ENCODE results near the gene GMEB2.
A peak's percentile ranks its signal among the peaks of the same experiment; 100 is the strongest.

Gene GMEB2

DNA sequence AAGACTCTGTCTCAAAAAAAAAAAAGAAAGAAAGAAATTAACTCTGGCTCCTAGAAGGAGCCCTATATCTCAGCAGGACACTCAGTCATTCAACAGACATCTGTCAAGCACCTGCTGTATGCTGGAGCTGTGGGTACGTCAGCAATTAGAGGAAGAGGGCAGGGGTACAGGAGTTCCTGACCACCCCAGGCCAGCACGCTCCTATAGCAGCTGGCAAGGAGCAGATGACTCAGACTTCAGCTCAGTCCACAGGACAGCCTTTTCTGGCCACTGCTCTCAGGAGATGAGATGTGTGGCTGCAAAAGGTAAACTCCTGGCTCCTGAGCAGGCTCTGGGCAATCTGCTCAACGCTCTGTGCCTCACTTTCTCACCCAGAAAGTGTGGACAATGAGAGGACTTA, 29.6 kb upstream of the GMEB2 start:
- Histone ChIP-seq H3K9ac (ENCODE audit: low read length) (no peak overlapping the region), H3K36me3 (ENCODE audit: control insufficient read depth in 1 of 2, insufficient read depth in 2 of 2, low read length in 2 of 2) (peaks cover 6 to 8% of the 10 kb centered on the region in 2 experiments)

DNA sequence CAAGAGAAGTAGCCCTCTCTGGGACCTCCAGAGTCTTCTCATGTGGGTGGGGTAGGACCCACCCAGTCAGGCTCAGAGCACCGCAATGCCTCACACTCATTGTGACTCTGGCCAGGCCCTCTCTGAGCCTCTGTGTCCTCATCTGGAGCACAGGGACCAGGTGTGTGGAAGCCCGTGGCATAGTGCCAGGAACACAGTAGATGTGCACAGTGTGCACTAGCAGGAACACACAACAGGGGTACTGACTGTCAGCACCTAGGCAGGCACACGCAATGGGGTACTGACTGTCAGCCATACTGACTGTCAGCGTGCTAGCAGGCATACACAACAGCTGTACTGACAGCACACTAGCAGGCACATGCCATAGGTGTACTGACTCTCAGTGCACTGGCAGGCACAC, 28.3 kb upstream of the GMEB2 start:
- H3K27me3 ChIP-seq (ENCODE audit: insufficient read depth, low read length) = peaks cover 11% of the 10 kb centered on the region
- WGBS (ENCODE audit: extremely low coverage, insufficient coverage, insufficient read length) = no CpG with 5 or more reads among the region's 4 CpGs

More for the DNA sequence above, 29.6 kb upstream of the GMEB2 start:
- no CpG with 5 or more reads among the region's 3 CpGs for WGBS (ENCODE audit: extremely low coverage, insufficient coverage, insufficient read length)
- Histone ChIP-seq H3K18ac (ENCODE audit: low read length) (no peak overlapping the region), H2BK120ac (ENCODE audit: insufficient read depth, low read length, poor library complexity) (no peak overlapping the region), H3K4ac (ENCODE audit: low read depth, low read length) (no peak overlapping the region), H3K79me1 (ENCODE audit: low read length) (peaks cover 10% of the 10 kb centered on the region), H3K4me2 (ENCODE audit: low read length) (no peak overlapping the region), H3K27me3 (ENCODE audit: insufficient read depth, low read length) (peaks cover 11% of the 10 kb centered on the region), H3K23ac (ENCODE audit: low read length) (no peak overlapping the region), H4K91ac (ENCODE audit: low read depth, low read length) (no peak overlapping the region), H3K4me3 (ENCODE audit: low read depth, low read length) (no peak overlapping the region), H3K9me3 (ENCODE audit: insufficient read depth, low read depth, low read length) (no peaks in the 10 kb centered on the region), H2AK5ac (ENCODE audit: low read length) (no peak overlapping the region), H3K27ac (ENCODE audit: low read depth, low read length) (no peak overlapping the region), H2BK12ac (ENCODE audit: low read length) (no peak overlapping the region), H4K12ac (ENCODE audit: low read depth, low read length) (no peak overlapping the region), H3K4me1 (ENCODE audit: control insufficient read depth in 1 of 2, insufficient read depth in 2 of 2, low read length in 2 of 2) (peaks cover 18 to 33% of the 10 kb centered on the region in 2 experiments), H4K8ac (ENCODE audit: low read depth, low read length) (no peak overlapping the region), H2BK5ac (ENCODE audit: low read depth, low read length, poor library complexity) (no peak overlapping the region), H2AFZ (ENCODE audit: insufficient read depth, low read length, poor library complexity) (no peak overlapping the region), H3K79me2 (ENCODE audit: control insufficient read depth, insufficient read depth, low read length, poor library complexity) (peaks cover 4% of the 10 kb centered on the region), H3K14ac (ENCODE audit: low read length) (no peak overlapping the region)
- no peak for DNase-seq

DNA sequence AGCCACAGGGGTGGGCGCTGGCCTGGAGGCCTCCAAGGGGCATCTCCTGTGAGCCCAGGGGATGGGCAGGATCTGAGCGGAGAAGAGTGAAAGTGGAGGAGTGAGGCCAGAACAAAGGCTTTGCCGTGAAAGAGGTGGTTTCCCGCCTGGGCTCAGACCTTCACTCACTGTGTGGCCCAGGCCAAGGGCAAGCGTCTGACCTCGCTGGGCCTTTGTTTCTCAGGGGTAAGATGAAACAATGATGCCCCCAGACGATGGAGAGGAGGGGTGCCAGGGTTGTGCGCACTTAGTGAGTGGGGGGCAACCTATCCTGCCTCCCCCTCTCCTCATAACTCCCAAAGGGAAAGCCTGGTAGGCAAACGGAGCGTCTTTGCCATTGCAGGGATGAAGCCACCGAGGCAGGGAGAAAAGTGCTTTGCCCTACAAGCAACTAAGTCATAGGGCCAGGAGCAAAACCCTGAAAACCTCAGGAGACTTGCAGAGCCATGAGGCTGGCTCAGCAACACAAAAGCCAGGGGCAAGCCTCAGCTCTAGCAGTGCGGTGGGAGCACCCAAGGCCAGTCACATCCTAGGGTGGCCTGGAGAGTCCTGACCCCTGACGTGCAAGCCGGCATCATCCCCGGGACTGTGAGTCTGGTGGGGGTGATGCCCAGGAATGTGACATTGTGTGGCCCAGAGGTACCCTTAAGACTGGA, 27.2 kb upstream of the GMEB2 start:
- Histone ChIP-seq H3K4me1 (ENCODE audit: control insufficient read depth in 1 of 2, insufficient read depth in 2 of 2, low read length in 2 of 2) (peaks cover 17 to 29% of the 10 kb centered on the region in 2 experiments), H3K4me3 (ENCODE audit: low read depth, low read length) (no peak overlapping the region), H3K79me2 (ENCODE audit: control insufficient read depth, insufficient read depth, low read length, poor library complexity) (peaks cover 4% of the 10 kb centered on the region), H3K9ac (ENCODE audit: low read length) (no peak overlapping the region), H3K14ac (ENCODE audit: low read length) (no peak overlapping the region), H2AFZ (ENCODE audit: insufficient read depth, low read length, poor library complexity) (no peak overlapping the region), H2AK5ac (ENCODE audit: low read length) (peak overlapping the region; percentile 14), H4K8ac (ENCODE audit: low read depth, low read length) (no peak overlapping the region), H3K9me3 (ENCODE audit: insufficient read depth, low read depth, low read length) (no peaks in the 10 kb centered on the region), H2BK5ac (ENCODE audit: low read depth, low read length, poor library complexity) (no peak overlapping the region), H3K23ac (ENCODE audit: low read length) (no peak overlapping the region), H3K27ac (ENCODE audit: low read depth, low read length) (no peak overlapping the region), H2BK12ac (ENCODE audit: low read length) (no peak overlapping the region), H4K12ac (ENCODE audit: low read depth, low read length) (no peak overlapping the region), H3K4me2 (ENCODE audit: low read length) (peak overlapping the region; percentile 71), H3K27me3 (ENCODE audit: insufficient read depth, low read length) (peaks cover 11% of the 10 kb centered on the region), H3K18ac (ENCODE audit: low read length) (no peak overlapping the region), H3K36me3 (ENCODE audit: control insufficient read depth in 1 of 2, insufficient read depth in 2 of 2, low read length in 2 of 2) (no peaks in the 10 kb centered on the region), H3K79me1 (ENCODE audit: low read length) (peaks cover 10% of the 10 kb centered on the region), H3K4ac (ENCODE audit: low read depth, low read length) (no peak overlapping the region), H2BK120ac (ENCODE audit: insufficient read depth, low read length, poor library complexity) (no peak overlapping the region), H4K91ac (ENCODE audit: low read depth, low read length) (no peak overlapping the region)
- no peak for DNase-seq
- no CpG with 5 or more reads among the region's 15 CpGs for WGBS (ENCODE audit: extremely low coverage, insufficient coverage, insufficient read length)

More for the DNA sequence above, 28.3 kb upstream of the GMEB2 start:
- Histone ChIP-seq H3K9me3 (ENCODE audit: insufficient read depth, low read depth, low read length) (no peaks in the 10 kb centered on the region), H3K4ac (ENCODE audit: low read depth, low read length) (no peak overlapping the region), H2BK12ac (ENCODE audit: low read length) (no peak overlapping the region), H3K79me2 (ENCODE audit: control insufficient read depth, insufficient read depth, low read length, poor library complexity) (peaks cover 4% of the 10 kb centered on the region), H2AK5ac (ENCODE audit: low read length) (no peak overlapping the region), H3K4me3 (ENCODE audit: low read depth, low read length) (no peak overlapping the region), H3K18ac (ENCODE audit: low read length) (no peak overlapping the region), H2BK5ac (ENCODE audit: low read depth, low read length, poor library complexity) (no peak overlapping the region), H2AFZ (ENCODE audit: insufficient read depth, low read length, poor library complexity) (no peak overlapping the region), H3K79me1 (ENCODE audit: low read length) (peaks cover 10% of the 10 kb centered on the region), H3K4me2 (ENCODE audit: low read length) (no peak overlapping the region), H4K12ac (ENCODE audit: low read depth, low read length) (no peak overlapping the region), H3K36me3 (ENCODE audit: control insufficient read depth in 1 of 2, insufficient read depth in 2 of 2, low read length in 2 of 2) (no peaks in the 10 kb centered on the region), H4K8ac (ENCODE audit: low read depth, low read length) (no peak overlapping the region), H4K91ac (ENCODE audit: low read depth, low read length) (no peak overlapping the region), H2BK120ac (ENCODE audit: insufficient read depth, low read length, poor library complexity) (no peak overlapping the region), H3K14ac (ENCODE audit: low read length) (no peak overlapping the region), H3K27ac (ENCODE audit: low read depth, low read length) (no peak overlapping the region), H3K9ac (ENCODE audit: low read length) (no peak overlapping the region), H3K4me1 (ENCODE audit: control insufficient read depth in 1 of 2, insufficient read depth in 2 of 2, low read length in 2 of 2) (peaks cover 18 to 33% of the 10 kb centered on the region in 2 experiments), H3K23ac (ENCODE audit: low read length) (no peak overlapping the region)
- DNase-seq = no peak

DNA sequence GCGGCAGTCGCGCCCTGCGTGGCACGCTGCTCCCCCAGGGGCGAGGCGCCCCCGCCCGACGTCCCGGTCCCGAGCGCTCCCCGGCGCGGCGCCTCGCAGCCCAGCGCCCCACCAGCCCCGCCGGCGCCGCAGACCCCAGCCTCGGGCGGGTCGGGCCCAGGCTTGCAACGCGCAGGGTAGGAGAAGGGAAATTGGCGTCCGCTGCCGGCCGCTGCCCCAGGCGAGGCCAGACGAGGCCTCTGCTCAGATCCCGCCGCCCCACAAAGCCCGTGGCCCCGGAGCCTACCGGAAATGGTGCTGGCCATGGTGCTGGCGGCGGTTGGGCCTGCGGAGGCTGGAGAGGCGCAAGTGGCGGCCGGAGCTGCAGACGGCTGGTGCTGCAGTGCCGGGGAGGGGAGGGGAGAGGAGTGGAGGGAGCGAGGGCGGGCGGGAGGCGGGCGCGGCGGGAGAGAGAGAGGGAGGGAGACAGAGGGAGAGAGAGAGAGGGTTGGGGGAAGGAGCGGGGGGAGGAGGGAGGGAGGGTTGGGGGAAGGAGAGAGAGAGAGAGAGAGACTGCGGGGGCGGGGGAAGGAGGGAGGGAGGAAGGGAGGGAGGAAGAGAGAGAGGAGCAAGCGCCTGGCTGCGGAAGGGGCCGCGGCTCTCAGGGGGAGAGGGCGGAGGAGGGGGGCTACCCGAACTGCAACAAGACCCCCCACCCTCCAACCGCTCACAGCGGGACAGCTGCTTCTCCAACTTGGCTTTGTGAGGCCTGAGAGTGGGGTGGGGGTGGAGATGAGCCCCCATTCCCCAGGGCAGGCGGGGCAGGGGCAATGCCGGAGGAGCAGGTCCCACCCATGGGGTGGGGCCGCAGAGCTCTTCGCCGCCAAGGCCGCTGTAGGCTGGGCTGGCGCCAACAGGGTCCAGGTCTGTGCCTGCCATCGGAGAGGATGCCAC, 26.4 kb upstream of the GMEB2 start, which contains the start of gene STMN3:
Gene STMN3 (minus strand): TSS at position 384 of the 933 bp plus-strand sequence. CDS start 79 bp downstream, at position 305.
- H3K27me3 ChIP-seq (ENCODE audit: insufficient read depth, low read length) = peaks cover 11% of the 10 kb centered on the region
- H3K9me3 ChIP-seq (ENCODE audit: insufficient read depth, low read depth, low read length) = no peaks in the 10 kb centered on the region
- H2AFZ ChIP-seq (ENCODE audit: insufficient read depth, low read length, poor library complexity) = peak within 1 kb of the TSS; percentile 38
- no peak within 1 kb of the TSS for H3K23ac ChIP-seq (ENCODE audit: low read length)
- no peak within 1 kb of the TSS for H4K8ac ChIP-seq (ENCODE audit: low read depth, low read length)
- no peaks in the 10 kb centered on the region for H3K36me3 ChIP-seq (ENCODE audit: control insufficient read depth in 1 of 2, insufficient read depth in 2 of 2, low read length in 2 of 2)
- H3K4me2 ChIP-seq (ENCODE audit: low read length) = peak within 1 kb of the TSS; percentile 80
- H3K27ac ChIP-seq (ENCODE audit: low read depth, low read length) = no peak within 1 kb of the TSS
- no peaks in the 10 kb centered on the region for H3K79me2 ChIP-seq (ENCODE audit: control insufficient read depth, insufficient read depth, low read length, poor library complexity)
- no peak within 1 kb of the TSS for H3K9ac ChIP-seq (ENCODE audit: low read length)
- H3K4ac ChIP-seq (ENCODE audit: low read depth, low read length) = no peak within 1 kb of the TSS
- no peak within 1 kb of the TSS for H4K12ac ChIP-seq (ENCODE audit: low read depth, low read length)
- peaks cover 14 to 26% of the 10 kb centered on the region in 2 experiments for H3K4me1 ChIP-seq (ENCODE audit: control insufficient read depth in 1 of 2, insufficient read depth in 2 of 2, low read length in 2 of 2)
- no CpG with 5 or more reads among the region's 73 CpGs for WGBS (ENCODE audit: extremely low coverage, insufficient coverage, insufficient read length)
- H3K18ac ChIP-seq (ENCODE audit: low read length) = peak within 1 kb of the TSS; percentile 41
- H2BK5ac ChIP-seq (ENCODE audit: low read depth, low read length, poor library complexity) = no peak within 1 kb of the TSS
- H4K91ac ChIP-seq (ENCODE audit: low read depth, low read length) = peak within 1 kb of the TSS; percentile 21
- H3K4me3 ChIP-seq (ENCODE audit: low read depth, low read length) = peak within 1 kb of the TSS; percentile 60
- peaks cover 4% of the 10 kb centered on the region for H3K79me1 ChIP-seq (ENCODE audit: low read length)
- H3K14ac ChIP-seq (ENCODE audit: low read length) = no peak within 1 kb of the TSS
- no peak within 1 kb of the TSS for H2BK120ac ChIP-seq (ENCODE audit: insufficient read depth, low read length, poor library complexity)
- DNase-seq = peak; percentile 55 to 79
- peak within 1 kb of the TSS; percentile 14 for H2AK5ac ChIP-seq (ENCODE audit: low read length)
- no peak within 1 kb of the TSS for H2BK12ac ChIP-seq (ENCODE audit: low read length)
